Adrenal gland (tissue), 12 donors: ENCODE results near the gene CEP41. TPM values are rescaled to one million over a fixed set of nuclear protein-coding genes. Genes with fewer than 3 reads are reported as not detected.

ENCODE experiments used
- DNase-seq, 7 donors: peaks; one replicate each; pipeline ENCODE4 v3.0.0-alpha.2; 2019 to 2020
- H3K27ac ChIP-seq, 5 donors: fragments of 200-600 bp; sonication (generic) in 4 of 5; 1 replicate in 3 of 5; 2 replicates in 2 of 5; pipeline versions ENCODE4 v1.5.1 to v1.8.0; 2016 to 2020; ENCODE audit warnings: mild to moderate bottlenecking in 1 of 5
- H3K27me3 ChIP-seq: fragments of 200-600 bp; 2 replicates; pipeline ENCODE4 v1.8.0; 2021
- H3K36me3 ChIP-seq, 2 donors: fragments of 200-600 bp; replicated peaks in 1 of 2; 1 replicate in 1 of 2; 2 replicates in 1 of 2; pipeline versions ENCODE4 v1.5.1 to v1.8.0; 2018 to 2022
- H3K4me1 ChIP-seq, 2 donors: fragments of 200-600 bp; replicated peaks in 1 of 2; 1 replicate in 1 of 2; 2 replicates in 1 of 2; pipeline versions ENCODE4 v1.5.1 to v1.8.0; 2018 to 2021
- H3K4me3 ChIP-seq, 4 donors: fragments of 200-600 bp; sonication (generic) in 3 of 4; one replicate each; pipeline ENCODE4 v1.5.1; 2016 to 2018
- H3K9me3 ChIP-seq, 3 donors: fragments of 200-600 bp; sonication (generic) in 1 of 3; replicated peaks in 1 of 3; 1 replicate in 2 of 3; 2 replicates in 1 of 3; pipeline versions ENCODE4 v1.5.1 to v1.8.0; 2016 to 2021
- CTCF ChIP-seq, 6 experiments: fragments of 450-650 bp in 4 of 6; fragments of 200-600 bp in 2 of 6; sonication (generic) in 1 of 6; IDR thresholded peaks; 1 replicate in 5 of 6; 2 replicates in 1 of 6; pipeline versions ENCODE4 v1.5.1 to v1.8.0; 2016 to 2021; ENCODE audit warnings: antibody characterized with exemption in 6 of 6, mild to moderate bottlenecking in 2 of 6, moderate library complexity in 1 of 6
- POLR2A ChIP-seq, 2 donors: fragments of 450-650 bp; IDR thresholded peaks; one replicate each; pipeline ENCODE4 v1.6.1; 2017; ENCODE audit warnings: antibody characterized with exemption in 2 of 2, mild to moderate bottlenecking in 2 of 2, moderate library complexity in 1 of 2
- WGBS, 4 donors: extraction: QIAGEN DNeasy Blood & Tissue Kit in 2 of 4; methylation state at CpG; one replicate each; pipeline versions ENCODE4 v1.1.5 to v1.1.7; 2013 to 2017; 5-methylcytosine and 5-hydroxymethylcytosine counted together
- intact Hi-C, 2 donors: fragments of 100-400 bp; cut with DNase I; formaldehyde crosslinking; loops; one replicate each; pipeline versions ENCODE4 v1.14.1 to v1.15.0; 2022 to 2023
- polyA plus RNA-seq, 3 donors: library from polyadenylated mRNA; stranded (reverse); fragments of 200-250 nt in 2 of 3; fragments of 350-450 nt in 1 of 3; fragmentation: Illumina TruSeq in 1 of 3; extraction: RNeasy Lipid Tissue Mini Kit (QIAGEN cat#74804) in 1 of 3; gene quantifications; one replicate each; pipeline ENCODE4 v1.2.3, GENCODE V29; 2013 to 2014
- total RNA-seq, 9 donors: library from RNA; depleted of rRNA in 4 of 9; stranded (reverse); fragments of >200 nt in 4 of 9; fragments of 120-200 nt in 1 of 9; fragmentation: NEBNext Ultra II Directional in 1 of 9; extraction: Animal tissue kit (Norgen Biotek cat#: 25700) in 1 of 9; gene quantifications; one replicate each; pipeline versions ENCODE4 v1.1.0 to v1.2.4, GENCODE V29; 2013 to 2023
- donor health status: healthy with polysubstance abuse.
- donor health status: Bipolar disorder and iron deficiency.
- donor health status: DM: yes; HTN: yes; CAD: no.
- donor health status: DM: no; HTN: no; CAD: no.
- donor health status: DM: no; HTN: no; CAD: no.
- donor health status: DM: yes; HTN: yes; CAD: no.

Gene CEP41
- total and polyA plus RNA-seq, 12 donors: 3.9 to 22.9 (median 15.4) TPM

GRCh38 chr7:130430841-130431666 is 9.8 kb downstream of the CEP41 start:
- Histone ChIP-seq H3K27me3 (no peaks in the 10 kb centered on the region), H3K9me3 (no peaks in the 10 kb centered on the region), H3K27ac (peak overlapping the region in 2 of 5 donors; percentile 11 to 17), H3K4me1 (peaks cover 10 to 31% of the 10 kb centered on the region in 2 donors), H3K36me3 (no peaks in the 10 kb centered on the region), H3K4me3 (peak overlapping the region in 1 of 4 donors; percentile 11)
- TF ChIP-seq CTCF (IDR thresholded peaks at IDR 0.05) (no peak), POLR2A (IDR thresholded peaks at IDR 0.05) (no peak)
- DNase-seq: no peak
- intact Hi-C loops: no loop called here
- WGBS, 4 donors: 56 to 67% (median 64%) methylated on average over 5 of the region's 5 CpGs

- Histone ChIP-seq H3K9me3 (no peaks in the 10 kb centered on the region), H3K4me3 (peak overlapping the region in 1 of 4 donors; percentile 11), H3K27ac (peak overlapping the region in 1 of 5 donors; percentile 11), H3K27me3 (no peaks in the 10 kb centered on the region), H3K4me1 (peaks cover 10 to 30% of the 10 kb centered on the region in 2 donors), H3K36me3 (no peaks in the 10 kb centered on the region)
- intact Hi-C loops: no loop called here
- 21 to 26% (median 24%) methylated on average over 1 of the region's 1 CpG for WGBS, 4 donors
- DNase-seq: no peak
- TF ChIP-seq POLR2A (IDR thresholded peaks at IDR 0.05) (no peak), CTCF (IDR thresholded peaks at IDR 0.05) (no peak)
Observed at GRCh38 chr7:130430115-130430514, 10.7 kb downstream of the CEP41 start.

GRCh38 chr7:130429019-130429418 is 11.8 kb downstream of the CEP41 start:
- no peak overlapping the region for H3K4me3 ChIP-seq
- no peaks in the 10 kb centered on the region for H3K36me3 ChIP-seq
- intact Hi-C loops: no loop called here
- H3K4me1 ChIP-seq: peaks cover 10 to 30% of the 10 kb centered on the region in 2 donors
- TF ChIP-seq POLR2A (IDR thresholded peaks at IDR 0.05): no peak
- TF ChIP-seq CTCF (IDR thresholded peaks at IDR 0.05): no peak
- DNase-seq: no peak
- no peaks in the 10 kb centered on the region for H3K27me3 ChIP-seq
- H3K27ac ChIP-seq: no peak overlapping the region
- no peaks in the 10 kb centered on the region for H3K9me3 ChIP-seq
- WGBS, 4 donors: 92 to 99% (median 93%) methylated on average over 4 of the region's 4 CpGs

- intact Hi-C loops: no loop called here
- Histone ChIP-seq H3K4me1 (peaks cover 3 to 17% of the 10 kb centered on the region in 2 donors), H3K27me3 (no peaks in the 10 kb centered on the region), H3K36me3 (no peaks in the 10 kb centered on the region), H3K27ac (no peak overlapping the region), H3K9me3 (no peaks in the 10 kb centered on the region), H3K4me3 (no peak overlapping the region)
- no peak for DNase-seq
- no peak for TF ChIP-seq CTCF (IDR thresholded peaks at IDR 0.05)
- no peak for TF ChIP-seq POLR2A (IDR thresholded peaks at IDR 0.05)
- 67 to 79% (median 75%) methylated on average over 4 of the region's 4 CpGs for WGBS, 4 donors
Observed at GRCh38 chr7:130426564-130426963, 14.3 kb downstream of the CEP41 start.
